PFSK-1 (cell line): ENCODE measurements around the gene MITD1.

Source experiments
- FOXP2 ChIP-seq: optimal IDR thresholded peaks from 2 replicates; pipeline ENCODE3; 2011; ENCODE audit warnings: borderline replicate concordance, control low read depth, inconsistent platforms; ENCODE audit not compliant: insufficient read depth; ENCODE audit errors: extremely low read length, extremely low read depth
- POLR2AphosphoS5 ChIP-seq: IDR thresholded peaks from 2 replicates; pipeline ENCODE4 v1.6.1; 2012; ENCODE audit warnings: low read depth, mild to moderate bottlenecking, control low read depth, low read length, moderate library complexity
- REST ChIP-seq, 2 experiments: IDR thresholded peaks; 2 replicates each; pipeline versions ENCODE4 v1.6.1 to v1.8.0; 2011 to 2012; ENCODE audit warnings: low read depth in 2 of 2, low read length in 2 of 2, control low read depth in 1 of 2, inconsistent platforms in 1 of 2, mild to moderate bottlenecking in 1 of 2, moderate library complexity in 1 of 2; ENCODE audit not compliant: insufficient read depth in 1 of 2
- SIN3A ChIP-seq: IDR thresholded peaks from 2 replicates; pipeline ENCODE4 v1.6.1; 2012; ENCODE audit warnings: mild to moderate bottlenecking, low read length, moderate library complexity, borderline replicate concordance; ENCODE audit not compliant: insufficient read depth
- TAF1 ChIP-seq: IDR thresholded peaks from 2 replicates; pipeline ENCODE4 v1.6.1; 2012; ENCODE audit warnings: low read length, control low read depth, borderline replicate concordance; ENCODE audit not compliant: insufficient read depth

GRCh38 chr2:99184811-99185210, 4.0 kb upstream of the MITD1 start:
- TF ChIP-seq REST (IDR thresholded peaks at IDR 0.05; ENCODE audit: insufficient read depth in 1 of 2, low read depth in 2 of 2, low read length in 2 of 2) (no peak), POLR2AphosphoS5 (no peak), SIN3A (no peak), FOXP2 (no peak), TAF1 (no peak)
